Measurements from ENCODE around the gene ANKRD29. TPM values are rescaled to one million over a fixed set of nuclear protein-coding genes. Genes with fewer than 3 reads are reported as not detected.
A peak's percentile ranks its signal among the peaks of the same experiment; 100 is the strongest.

The ANKRD29 gene
- total and polyA plus RNA-seq, 7 experiments from 2014 or later, result 0.11 to 0.58 (median 0.18) TPM; not detected in 2

- Histone ChIP-seq H3K27me3 (ENCODE audit: control insufficient read depth in 2 of 2, insufficient read depth in 2 of 2, low read length in 2 of 2) (no peaks in the 10 kb centered on the region), H3K4me1 (ENCODE audit: control insufficient read depth in 2 of 2, insufficient read depth in 2 of 2, low read length in 2 of 2) (no peaks in the 10 kb centered on the region), H3K36me3 (ENCODE audit: control insufficient read depth in 2 of 3, insufficient read depth in 3 of 3, low read length in 3 of 3) (no peaks in the 10 kb centered on the region), H3K4me3 (ENCODE audit: low read length) (no peak overlapping the region), H3K9me3 (ENCODE audit: control insufficient read depth in 2 of 3, low read length in 3 of 3) (no peaks in the 10 kb centered on the region), H3K27ac (ENCODE audit: low read depth, low read length) (no peak overlapping the region)
- H3K27me3 Mint-ChIP-seq, result peaks cover 8 to 46% (median 20%) of the 10 kb centered on the region in 5 donors
- peaks cover 0 to 17% (median 5%) of the 10 kb centered on the region in 11 donors for H3K9me3 Mint-ChIP-seq
- ChIA-PET POLR2A (no interaction called here), CTCF (no interaction called here)
- peaks cover 0 to 6% (median 3%) of the 10 kb centered on the region in 7 donors for H3K4me1 Mint-ChIP-seq
- intact Hi-C loops (cut with micrococcal nuclease), result no loop called here
- no peak overlapping the region for H3K27ac Mint-ChIP-seq
- no peak overlapping the region for H3K4me3 Mint-ChIP-seq
- peaks cover 0 to 4% (median 4%) of the 10 kb centered on the region in 5 donors for H3K36me3 Mint-ChIP-seq
- DNase-seq (no peak), ATAC-seq (no peak)
Observed at GRCh38 chr18:23706971-23707640, 44.4 kb upstream of the ANKRD29 start.

GRCh38 chr18:23704806-23705205 is 42.1 kb upstream of the ANKRD29 start:
- no peaks in the 10 kb centered on the region for H3K36me3 ChIP-seq (ENCODE audit: control insufficient read depth in 2 of 3, insufficient read depth in 3 of 3, low read length in 3 of 3)
- Mint-ChIP-seq H3K27me3 (peaks cover 8 to 59% (median 27%) of the 10 kb centered on the region in 5 donors), H3K36me3 (peaks cover 0 to 4% (median 4%) of the 10 kb centered on the region in 5 donors), H3K4me1 (no peaks in the 10 kb centered on the region), H3K9me3 (peaks cover 0 to 17% (median 5%) of the 10 kb centered on the region in 11 donors), H3K4me3 (no peak overlapping the region), H3K27ac (no peak overlapping the region)
- ChIA-PET CTCF (interaction anchor here (1.3 to 5.4 kb wide), 5 partner anchors 9 to 189 kb away, joined by 3 to 41 read pairs (median 3); no protein-coding TSS in a partner anchor), POLR2A (interaction anchor here (0.5 kb wide), 1 partner anchor 11 kb away, joined by 3 read pairs; no protein-coding TSS in a partner anchor)
- no peaks in the 10 kb centered on the region for H3K4me1 ChIP-seq (ENCODE audit: control insufficient read depth in 2 of 2, insufficient read depth in 2 of 2, low read length in 2 of 2)
- H3K27ac ChIP-seq (ENCODE audit: low read depth, low read length), result no peak overlapping the region
- DNase-seq (no peak), ATAC-seq (no peak)
- intact Hi-C loops (cut with micrococcal nuclease), result loop anchor here (5.0 kb wide), 3 partner anchors 107 to 573 kb away; no protein-coding TSS in a partner anchor
- no peaks in the 10 kb centered on the region for H3K9me3 ChIP-seq (ENCODE audit: control insufficient read depth in 2 of 3, low read length in 3 of 3)
- no peaks in the 10 kb centered on the region for H3K27me3 ChIP-seq (ENCODE audit: control insufficient read depth in 2 of 2, insufficient read depth in 2 of 2, low read length in 2 of 2)
- no peak overlapping the region for H3K4me3 ChIP-seq (ENCODE audit: low read length)

- H3K36me3 ChIP-seq (ENCODE audit: control insufficient read depth in 2 of 3, insufficient read depth in 3 of 3, low read length in 3 of 3), result no peaks in the 10 kb centered on the region
- no peak overlapping the region for H3K27ac ChIP-seq (ENCODE audit: low read depth, low read length)
- H3K4me1 ChIP-seq (ENCODE audit: control insufficient read depth in 2 of 2, insufficient read depth in 2 of 2, low read length in 2 of 2), result no peaks in the 10 kb centered on the region
- intact Hi-C loops (cut with micrococcal nuclease), result loop anchor here (1.0 to 5.0 kb wide), 8 partner anchors 82 to 572 kb away; no protein-coding TSS in a partner anchor
- CTCF ChIA-PET, result interaction anchor here (0.5 to 5.4 kb wide), 11 partner anchors 10 to 417 kb away, joined by 3 to 41 read pairs (median 4); no protein-coding TSS in a partner anchor
- no peak overlapping the region for H3K4me3 Mint-ChIP-seq
- no peak overlapping the region for H3K27ac Mint-ChIP-seq
- H3K9me3 Mint-ChIP-seq, result peaks cover 0 to 17% (median 4%) of the 10 kb centered on the region in 11 donors
- H3K36me3 Mint-ChIP-seq, result peaks cover 0 to 4% (median 4%) of the 10 kb centered on the region in 5 donors
- ATAC-seq (no peak), DNase-seq (no peak)
- no peaks in the 10 kb centered on the region for H3K9me3 ChIP-seq (ENCODE audit: control insufficient read depth in 2 of 3, low read length in 3 of 3)
- POLR2A ChIA-PET, result interaction anchor here (0.5 to 0.9 kb wide), 3 partner anchors 11 to 221 kb away, joined by 3 read pairs; no protein-coding TSS in a partner anchor
- no peak overlapping the region for H3K4me3 ChIP-seq (ENCODE audit: low read length)
- H3K27me3 Mint-ChIP-seq, result peaks cover 8 to 60% (median 21%) of the 10 kb centered on the region in 5 donors
- H3K27me3 ChIP-seq (ENCODE audit: control insufficient read depth in 2 of 2, insufficient read depth in 2 of 2, low read length in 2 of 2), result no peaks in the 10 kb centered on the region
- no peaks in the 10 kb centered on the region for H3K4me1 Mint-ChIP-seq
Observed at GRCh38 chr18:23703987-23704384, 41.3 kb upstream of the ANKRD29 start.

DNA sequence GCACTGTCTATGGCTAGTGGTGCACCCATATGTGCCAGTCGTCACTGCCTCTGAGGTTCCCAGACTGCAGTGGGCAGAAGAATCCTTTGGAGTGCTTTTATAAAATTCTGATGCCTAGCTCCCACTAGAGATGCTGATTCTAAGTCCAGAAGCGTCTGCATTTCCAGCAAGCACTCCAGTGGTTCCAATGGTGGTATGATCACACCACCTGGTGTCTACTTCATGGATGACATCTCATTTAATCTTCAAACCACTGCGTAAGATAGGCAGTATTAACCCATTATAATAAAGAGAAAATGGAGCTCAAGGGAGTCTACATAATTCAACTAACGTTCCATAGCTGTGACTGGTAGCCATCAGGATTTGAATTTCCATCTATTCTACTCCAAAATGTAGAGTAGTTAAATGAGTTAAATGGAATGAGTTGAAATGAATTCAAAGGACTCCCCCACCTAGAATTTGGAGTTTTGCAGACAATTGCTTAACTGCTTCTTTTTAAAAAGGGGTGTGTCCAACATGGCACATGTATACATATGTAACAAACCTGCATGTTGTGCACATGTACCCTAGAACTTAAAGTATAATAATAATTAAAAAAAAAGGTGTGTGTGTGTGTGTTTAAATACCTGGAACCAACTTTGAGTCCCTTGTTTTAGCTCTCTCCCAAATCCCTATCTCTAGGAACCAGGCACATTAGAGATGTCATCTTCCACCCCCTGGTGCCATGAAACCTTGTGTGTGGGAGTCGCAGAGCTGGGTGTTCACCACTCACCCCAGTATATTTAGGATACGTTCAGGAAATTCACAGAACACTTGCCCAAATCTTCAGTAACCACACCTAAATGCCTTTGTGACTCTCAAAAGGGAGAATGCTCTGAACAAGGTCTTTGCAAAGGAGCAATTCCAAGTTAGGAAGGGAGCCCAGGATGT is 40.6 kb upstream of the ANKRD29 start:
- Mint-ChIP-seq H3K27ac (no peak overlapping the region), H3K9me3 (peaks cover 0 to 17% (median 4%) of the 10 kb centered on the region in 11 donors), H3K4me3 (no peak overlapping the region), H3K36me3 (peaks cover 0 to 4% (median 4%) of the 10 kb centered on the region in 5 donors), H3K4me1 (no peaks in the 10 kb centered on the region), H3K27me3 (peaks cover 8 to 65% (median 21%) of the 10 kb centered on the region in 5 donors)
- ChIA-PET POLR2A (interaction anchor here (0.9 kb wide), 1 partner anchor 222 kb away, joined by 3 read pairs; no protein-coding TSS in a partner anchor), CTCF (interaction anchor here (0.5 to 5.4 kb wide), 19 partner anchors 9 to 417 kb away, joined by 3 to 41 read pairs (median 4); no protein-coding TSS in a partner anchor)
- no peaks in the 10 kb centered on the region for H3K9me3 ChIP-seq (ENCODE audit: control insufficient read depth in 2 of 3, low read length in 3 of 3)
- no peaks in the 10 kb centered on the region for H3K27me3 ChIP-seq (ENCODE audit: control insufficient read depth in 2 of 2, insufficient read depth in 2 of 2, low read length in 2 of 2)
- peak in 7 of 9 donors; percentile 18 to 62 (median 47) for DNase-seq
- intact Hi-C loops (cut with micrococcal nuclease), result loop anchor here (1.0 to 5.0 kb wide), 8 partner anchors 81 to 571 kb away; no protein-coding TSS in a partner anchor
- peak; percentile 77 for ATAC-seq
- no peaks in the 10 kb centered on the region for H3K4me1 ChIP-seq (ENCODE audit: control insufficient read depth in 2 of 2, insufficient read depth in 2 of 2, low read length in 2 of 2)
- H3K27ac ChIP-seq (ENCODE audit: low read depth, low read length), result no peak overlapping the region
- no peak overlapping the region for H3K4me3 ChIP-seq (ENCODE audit: low read length)
- no peaks in the 10 kb centered on the region for H3K36me3 ChIP-seq (ENCODE audit: control insufficient read depth in 2 of 3, insufficient read depth in 3 of 3, low read length in 3 of 3)

DNA sequence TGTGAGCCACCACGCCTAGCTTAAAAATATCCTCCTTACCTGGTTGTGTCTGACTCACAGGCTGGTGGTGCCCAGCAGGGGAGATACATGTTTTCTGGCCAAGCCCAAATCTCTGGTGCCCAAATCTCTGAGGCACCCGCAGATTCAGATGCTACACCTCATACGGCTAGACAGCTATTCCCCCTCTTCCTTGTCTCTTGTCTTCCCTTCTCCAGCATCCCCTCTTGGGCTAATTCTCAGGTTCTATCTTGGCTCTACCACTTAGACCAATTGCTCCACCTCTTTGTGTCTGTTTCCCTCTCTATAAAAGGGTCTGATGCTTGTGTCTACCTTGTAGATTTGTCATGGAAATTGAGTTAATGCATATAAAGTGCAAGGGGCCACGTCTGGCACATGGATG is 39.9 kb upstream of the ANKRD29 start:
- Histone ChIP-seq H3K4me1 (ENCODE audit: control insufficient read depth in 2 of 2, insufficient read depth in 2 of 2, low read length in 2 of 2) (no peaks in the 10 kb centered on the region), H3K27ac (ENCODE audit: low read depth, low read length) (no peak overlapping the region), H3K4me3 (ENCODE audit: low read length) (no peak overlapping the region), H3K36me3 (ENCODE audit: control insufficient read depth in 2 of 3, insufficient read depth in 3 of 3, low read length in 3 of 3) (no peaks in the 10 kb centered on the region), H3K27me3 (ENCODE audit: control insufficient read depth in 2 of 2, insufficient read depth in 2 of 2, low read length in 2 of 2) (no peaks in the 10 kb centered on the region), H3K9me3 (ENCODE audit: control insufficient read depth in 2 of 3, low read length in 3 of 3) (no peaks in the 10 kb centered on the region)
- Mint-ChIP-seq H3K4me1 (no peaks in the 10 kb centered on the region), H3K27ac (no peak overlapping the region), H3K27me3 (peaks cover 8 to 59% (median 19%) of the 10 kb centered on the region in 5 donors), H3K36me3 (peaks cover 0 to 4% (median 0%) of the 10 kb centered on the region in 5 donors), H3K9me3 (peaks cover 0 to 10% (median 4%) of the 10 kb centered on the region in 11 donors), H3K4me3 (no peak overlapping the region)
- ChIA-PET CTCF (interaction anchor here (0.6 to 5.4 kb wide), 11 partner anchors 8 to 205 kb away, joined by 3 to 41 read pairs (median 4); no protein-coding TSS in a partner anchor), POLR2A (no interaction called here)
- no peak for ATAC-seq
- no peak for DNase-seq
- intact Hi-C loops (cut with micrococcal nuclease), result loop anchor here (1.0 to 5.0 kb wide), 8 partner anchors 80 to 570 kb away; no protein-coding TSS in a partner anchor

- ChIA-PET CTCF (interaction anchor here (0.9 to 5.4 kb wide), 2 partner anchors 79 to 185 kb away, joined by 3 to 41 read pairs; no protein-coding TSS in a partner anchor), POLR2A (no interaction called here)
- Histone ChIP-seq H3K4me3 (ENCODE audit: low read length) (no peak overlapping the region), H3K4me1 (ENCODE audit: control insufficient read depth in 2 of 2, insufficient read depth in 2 of 2, low read length in 2 of 2) (no peaks in the 10 kb centered on the region), H3K27ac (ENCODE audit: low read depth, low read length) (no peak overlapping the region), H3K27me3 (ENCODE audit: control insufficient read depth in 2 of 2, insufficient read depth in 2 of 2, low read length in 2 of 2) (no peaks in the 10 kb centered on the region), H3K9me3 (ENCODE audit: control insufficient read depth in 2 of 3, low read length in 3 of 3) (no peaks in the 10 kb centered on the region), H3K36me3 (ENCODE audit: control insufficient read depth in 2 of 3, insufficient read depth in 3 of 3, low read length in 3 of 3) (no peaks in the 10 kb centered on the region)
- no peak for DNase-seq
- no peak overlapping the region for H3K4me3 Mint-ChIP-seq
- no peak overlapping the region for H3K27ac Mint-ChIP-seq
- intact Hi-C loops (cut with micrococcal nuclease), result loop anchor here (2.0 to 5.0 kb wide), 4 partner anchors 111 to 569 kb away; no protein-coding TSS in a partner anchor
- no peaks in the 10 kb centered on the region for H3K36me3 Mint-ChIP-seq
- H3K4me1 Mint-ChIP-seq, result no peaks in the 10 kb centered on the region
- peaks cover 0 to 2% (median 0%) of the 10 kb centered on the region in 11 donors for H3K9me3 Mint-ChIP-seq
- no peak for ATAC-seq
- H3K27me3 Mint-ChIP-seq, result peaks cover 8 to 61% (median 19%) of the 10 kb centered on the region in 5 donors
Observed at GRCh38 chr18:23701544-23702064, 38.9 kb upstream of the ANKRD29 start.

Measured in naive thymus-derived CD4-positive, alpha-beta T cell (primary cell).